Measurements from ENCODE around the gene RCOR1.

- no peak for TF ChIP-seq EZH2 (IDR thresholded peaks at IDR 0.05; ENCODE audit: borderline replicate concordance, insufficient read depth, low read depth, low read length, poor library complexity, severe bottlenecking)
- no peak for TF ChIP-seq CTCF (IDR thresholded peaks at IDR 0.05)
Observed at GRCh38 chr14:102584871-102585869, 7.3 kb upstream of the RCOR1 start.

Data from B cell (primary cell).